T-helper 9 cell (primary cell): ENCODE results near the gene NUP214.
"Not testable (repeated sequence)": the region's sequence is repeated elsewhere in the genome, so short reads cannot be mapped to it uniquely, and the experiment has no call there.

ENCODE experiments used
- DNase-seq: peaks from one replicate; pipeline ENCODE4 v3.0.0-alpha.2; 2020

Gene NUP214

GRCh38 chr9:131237931-131238401 lies 112.6 kb downstream of the NUP214 start:
- DNase-seq = peak; percentile 67

GRCh38 chr9:131238402-131239021 lies 113.1 kb downstream of the NUP214 start:
- DNase-seq = no peak

GRCh38 chr9:131239161-131239975 lies 114.0 kb downstream of the NUP214 start:
- DNase-seq = no peak

- DNase-seq = no peak
These were observed 114.9 kb downstream of the NUP214 start for GRCh38 chr9:131240047-131240921.

- DNase-seq = not testable (repeated sequence)
These were observed 118.9 kb downstream of the NUP214 start for GRCh38 chr9:131244331-131244730.

GRCh38 chr9:131246618-131247017 lies 121.2 kb downstream of the NUP214 start:
- no peak for DNase-seq

- no peak for DNase-seq
These were observed 126.7 kb downstream of the NUP214 start for GRCh38 chr9:131252120-131252519.

GRCh38 chr9:131253891-131254491 lies 128.6 kb downstream of the NUP214 start:
- DNase-seq = no peak

GRCh38 chr9:131254626-131255025 lies 129.2 kb downstream of the NUP214 start:
- no peak for DNase-seq

- no peak for DNase-seq
These were observed 130.4 kb downstream of the NUP214 start for GRCh38 chr9:131255676-131256197.

GRCh38 chr9:131257266-131258025 lies 132.1 kb downstream of the NUP214 start:
- DNase-seq = no peak

- DNase-seq = no peak
These were observed 132.8 kb downstream of the NUP214 start for GRCh38 chr9:131258186-131258585.

GRCh38 chr9:131258698-131259431 lies 133.5 kb downstream of the NUP214 start:
- DNase-seq = no peak

- DNase-seq = no peak
These were observed 134.1 kb downstream of the NUP214 start for GRCh38 chr9:131259432-131259898.

- no peak for DNase-seq
These were observed 134.7 kb downstream of the NUP214 start for GRCh38 chr9:131259916-131260597.

- DNase-seq = no peak
These were observed 135.5 kb downstream of the NUP214 start for GRCh38 chr9:131260751-131261452.

GRCh38 chr9:131262327-131263032 lies 137.1 kb downstream of the NUP214 start:
- DNase-seq = no peak

- not testable (repeated sequence) for DNase-seq
These were observed 137.6 kb downstream of the NUP214 start for GRCh38 chr9:131263033-131263343.

- no peak for DNase-seq
These were observed 138.3 kb downstream of the NUP214 start for GRCh38 chr9:131263701-131264100.
